Fibroblast of lung (primary cell): ENCODE data around the gene LARP7.

ENCODE experiments used
- CTCF ChIP-seq, 2 donors: IDR thresholded peaks in 1 of 2; conservative IDR thresholded peaks in 1 of 2; 1 replicate in 1 of 2; 2 replicates in 1 of 2; pipeline ENCODE4 v1.5.1; 2011 to 2012; ENCODE audit warnings: low read length in 2 of 2, control low read depth in 1 of 2, inconsistent platforms in 1 of 2, low read depth in 1 of 2, mild to moderate bottlenecking in 1 of 2
- EZH2 ChIP-seq: IDR thresholded peaks from 2 replicates; pipeline ENCODE4 v1.5.1; 2012; ENCODE audit warnings: low read length, control low read depth, mild to moderate bottlenecking; ENCODE audit errors: missing control alignments

GRCh38 chr4:112593438-112594133, 43.4 kb upstream of the LARP7 start:
- TF ChIP-seq CTCF (conservative IDR thresholded peaks at IDR 0.05 in 1 of 2, IDR thresholded peaks at IDR 0.05 in 1 of 2; ENCODE audit: low read depth in 1 of 2, low read length in 2 of 2): no peak
- no peak for TF ChIP-seq EZH2
